Measurements from ENCODE around the gene TIRAP.

The TIRAP gene

GRCh38 chr11:126322996-126323395, 40.1 kb downstream of the TIRAP start:
- DNase-seq (ENCODE audit: low spot score) (no peak), FAIRE-seq (no peak)

GRCh38 chr11:126327281-126328000, 44.5 kb downstream of the TIRAP start:
- DNase-seq (ENCODE audit: low spot score): no peak
- no peak for FAIRE-seq

GRCh38 chr11:126328001-126328390, 45.1 kb downstream of the TIRAP start:
- DNase-seq (ENCODE audit: low spot score) (no peak), FAIRE-seq (no peak)

GRCh38 chr11:126328444-126328843, 45.6 kb downstream of the TIRAP start:
- DNase-seq (ENCODE audit: low spot score): no peak
- no peak for FAIRE-seq

- DNase-seq (ENCODE audit: low spot score) (no peak), FAIRE-seq (no peak)
Observed at GRCh38 chr11:126328938-126329643, 46.2 kb downstream of the TIRAP start.

GRCh38 chr11:126329644-126330211, 46.8 kb downstream of the TIRAP start:
- DNase-seq (ENCODE audit: low spot score): no peak
- FAIRE-seq: no peak

- DNase-seq (ENCODE audit: low spot score): no peak
- no peak for FAIRE-seq
Observed at GRCh38 chr11:126331286-126331685, 48.4 kb downstream of the TIRAP start.

GRCh38 chr11:126332221-126332711, 49.4 kb downstream of the TIRAP start:
- peak; percentile 71 for DNase-seq (ENCODE audit: low spot score)

GRCh38 chr11:126333142-126333541, 50.2 kb downstream of the TIRAP start:
- FAIRE-seq: no peak
- DNase-seq (ENCODE audit: low spot score): no peak

More at GRCh38 chr11:126332221-126332711, 49.4 kb downstream of the TIRAP start:
- FAIRE-seq: peak; percentile 77

GRCh38 chr11:126334659-126335462, 52.0 kb downstream of the TIRAP start:
- FAIRE-seq (no peak), DNase-seq (ENCODE audit: low spot score) (peak; percentile 21)

- DNase-seq (ENCODE audit: low spot score) (no peak), FAIRE-seq (no peak)
Observed at GRCh38 chr11:126335463-126335760, 52.5 kb downstream of the TIRAP start.

- FAIRE-seq (no peak), DNase-seq (ENCODE audit: low spot score) (no peak)
Observed at GRCh38 chr11:126336138-126336541, 53.2 kb downstream of the TIRAP start.

- no peak for DNase-seq (ENCODE audit: low spot score)
- no peak for FAIRE-seq
Observed at GRCh38 chr11:126336671-126337101, 53.8 kb downstream of the TIRAP start.

GRCh38 chr11:126337126-126337473, 54.2 kb downstream of the TIRAP start:
- DNase-seq (ENCODE audit: low spot score) (no peak), FAIRE-seq (no peak)

GRCh38 chr11:126337474-126338241, 54.8 kb downstream of the TIRAP start:
- FAIRE-seq (no peak), DNase-seq (ENCODE audit: low spot score) (no peak)

- no peak for DNase-seq (ENCODE audit: low spot score)
- FAIRE-seq: no peak
Observed at GRCh38 chr11:126338346-126339055, 55.6 kb downstream of the TIRAP start.

- FAIRE-seq: no peak
- DNase-seq (ENCODE audit: low spot score): no peak
Observed at GRCh38 chr11:126339073-126339862, 56.4 kb downstream of the TIRAP start.

- no peak for DNase-seq (ENCODE audit: low spot score)
- FAIRE-seq: no peak
Observed at GRCh38 chr11:126339863-126340434, 57.1 kb downstream of the TIRAP start.

GRCh38 chr11:126340960-126341606, 58.2 kb downstream of the TIRAP start:
- FAIRE-seq: no peak

More at GRCh38 chr11:126340960-126341606, 58.2 kb downstream of the TIRAP start:
- DNase-seq (ENCODE audit: low spot score): no peak
